SU-DHL-6 (cell line): ENCODE measurements around the gene FAM171A1.

Source experiments
- EZH2phosphoT487 ChIP-seq: fragments of 200-600 bp; sonication (generic), shearing (Covaris generic); conservative IDR thresholded peaks from 2 replicates; pipeline ENCODE4 v1.6.1; 2018; ENCODE audit warnings: mild to moderate bottlenecking, antibody characterized with exemption, low read length, moderate library complexity, mixed read lengths
- TF ChIP-seq, protein P1 (sequence below): fragments of 200-600 bp; sonication (generic); IDR thresholded peaks from one replicate; pipeline ENCODE4 v1.5.1; 2017; ENCODE audit warnings: antibody characterized with exemption, mild to moderate bottlenecking, low read length, moderate library complexity; ENCODE audit not compliant: insufficient read depth, poor library complexity, severe bottlenecking

DNA sequence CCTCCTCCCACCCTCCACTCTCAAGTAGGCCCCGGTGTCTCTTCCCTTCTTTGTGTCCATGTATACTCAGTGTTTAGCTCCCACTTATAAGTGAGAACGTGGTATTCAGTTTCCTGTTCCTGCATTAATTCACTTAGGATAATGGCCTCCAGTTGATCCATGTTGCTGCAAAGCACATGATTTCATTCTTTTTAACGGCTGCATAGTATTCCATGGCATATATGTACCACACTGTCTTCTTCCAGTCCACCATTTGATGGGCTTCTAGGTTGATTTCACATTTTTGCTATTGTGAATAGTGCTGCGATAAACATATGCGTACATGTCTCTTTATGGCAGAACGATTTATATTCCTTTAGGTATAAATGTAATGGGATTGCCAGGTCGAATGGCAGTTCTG is 51.0 kb downstream of the FAM171A1 start:
- TF ChIP-seq, protein P1, sequence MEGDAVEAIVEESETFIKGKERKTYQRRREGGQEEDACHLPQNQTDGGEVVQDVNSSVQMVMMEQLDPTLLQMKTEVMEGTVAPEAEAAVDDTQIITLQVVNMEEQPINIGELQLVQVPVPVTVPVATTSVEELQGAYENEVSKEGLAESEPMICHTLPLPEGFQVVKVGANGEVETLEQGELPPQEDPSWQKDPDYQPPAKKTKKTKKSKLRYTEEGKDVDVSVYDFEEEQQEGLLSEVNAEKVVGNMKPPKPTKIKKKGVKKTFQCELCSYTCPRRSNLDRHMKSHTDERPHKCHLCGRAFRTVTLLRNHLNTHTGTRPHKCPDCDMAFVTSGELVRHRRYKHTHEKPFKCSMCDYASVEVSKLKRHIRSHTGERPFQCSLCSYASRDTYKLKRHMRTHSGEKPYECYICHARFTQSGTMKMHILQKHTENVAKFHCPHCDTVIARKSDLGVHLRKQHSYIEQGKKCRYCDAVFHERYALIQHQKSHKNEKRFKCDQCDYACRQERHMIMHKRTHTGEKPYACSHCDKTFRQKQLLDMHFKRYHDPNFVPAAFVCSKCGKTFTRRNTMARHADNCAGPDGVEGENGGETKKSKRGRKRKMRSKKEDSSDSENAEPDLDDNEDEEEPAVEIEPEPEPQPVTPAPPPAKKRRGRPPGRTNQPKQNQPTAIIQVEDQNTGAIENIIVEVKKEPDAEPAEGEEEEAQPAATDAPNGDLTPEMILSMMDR = no peak
- no peak for TF ChIP-seq EZH2phosphoT487
